HEK293 (cell line): ENCODE data around the gene TSPYL2.

Source experiments
- EGR2 ChIP-seq: fragments of 450-650 bp; formaldehyde crosslinking; IDR thresholded peaks from 2 replicates; pipeline ENCODE4 v1.5.1; 2016; ENCODE audit warnings: low read depth, missing biosample characterization, missing genetic modification characterization
- GFI1B ChIP-seq: fragments of 450-650 bp; formaldehyde crosslinking; IDR thresholded peaks from 2 replicates; pipeline ENCODE4 v1.5.1; 2016; ENCODE audit warnings: missing biosample characterization, missing genetic modification characterization
- GLI2 ChIP-seq: fragments of 450-650 bp; formaldehyde crosslinking; IDR thresholded peaks from 2 replicates; pipeline ENCODE4; 2017; ENCODE audit warnings: missing biosample characterization, missing genetic modification characterization, low read depth, borderline replicate concordance
- GLIS1 ChIP-seq: fragments of 450-650 bp; formaldehyde crosslinking; IDR thresholded peaks from 2 replicates; pipeline ENCODE4 v1.5.1; 2016; ENCODE audit warnings: missing biosample characterization, missing genetic modification characterization
- GLIS2 ChIP-seq: fragments of 450-650 bp; formaldehyde crosslinking; IDR thresholded peaks from 2 replicates; pipeline ENCODE4 v1.5.1; 2016; ENCODE audit warnings: missing biosample characterization, missing genetic modification characterization
- SALL2 ChIP-seq: fragments of 450-650 bp; formaldehyde crosslinking; IDR thresholded peaks from 2 replicates; pipeline ENCODE4 v1.5.0; 2017; ENCODE audit warnings: missing biosample characterization, mild to moderate bottlenecking, missing genetic modification characterization, borderline replicate concordance
- SCRT1 ChIP-seq: fragments of 450-650 bp; formaldehyde crosslinking; IDR thresholded peaks from 2 replicates; pipeline ENCODE4 v1.5.1; 2016; ENCODE audit warnings: missing biosample characterization, missing genetic modification characterization, borderline replicate concordance
- WT1 ChIP-seq: fragments of 450-650 bp; formaldehyde crosslinking; IDR thresholded peaks from 2 replicates; pipeline ENCODE4 v1.5.1; 2016; ENCODE audit warnings: missing biosample characterization, missing genetic modification characterization
- YY1 ChIP-seq: fragments of 450-650 bp; formaldehyde crosslinking; IDR thresholded peaks from 2 replicates; pipeline ENCODE4 v1.5.1; 2018; ENCODE audit warnings: missing biosample characterization, missing genetic modification characterization
- ZNF138 ChIP-seq: fragments of 450-650 bp; formaldehyde crosslinking; IDR thresholded peaks from 2 replicates; pipeline ENCODE4 v1.5.1; 2016; ENCODE audit warnings: missing biosample characterization, missing genetic modification characterization, borderline replicate concordance
- ZNF169 ChIP-seq: fragments of 450-650 bp; formaldehyde crosslinking; IDR thresholded peaks from 2 replicates; pipeline ENCODE4 v1.5.1; 2016; ENCODE audit warnings: missing biosample characterization, missing genetic modification characterization
- ZNF202 ChIP-seq: fragments of 450-650 bp; formaldehyde crosslinking; IDR thresholded peaks from 2 replicates; pipeline ENCODE4 v1.5.1; 2016; ENCODE audit warnings: missing biosample characterization, missing genetic modification characterization, borderline replicate concordance
- ZNF214 ChIP-seq: fragments of 450-650 bp; formaldehyde crosslinking; IDR thresholded peaks from 2 replicates; pipeline ENCODE4 v1.5.1; 2017; ENCODE audit warnings: missing biosample characterization, mild to moderate bottlenecking, missing genetic modification characterization, borderline replicate concordance
- ZNF239 ChIP-seq: fragments of 450-650 bp; formaldehyde crosslinking; IDR thresholded peaks from 2 replicates; pipeline ENCODE4 v1.5.1; 2016; ENCODE audit warnings: missing biosample characterization, missing genetic modification characterization
- ZNF324 ChIP-seq: fragments of 450-650 bp; formaldehyde crosslinking; IDR thresholded peaks from 2 replicates; pipeline ENCODE4 v1.5.1; 2016; ENCODE audit warnings: missing biosample characterization, missing genetic modification characterization
- ZNF335 ChIP-seq: fragments of 450-650 bp; formaldehyde crosslinking; conservative IDR thresholded peaks from 2 replicates; pipeline ENCODE4 v1.5.1; 2016; ENCODE audit warnings: missing biosample characterization, missing genetic modification characterization
- ZNF341 ChIP-seq: fragments of 450-650 bp; formaldehyde crosslinking; IDR thresholded peaks from 2 replicates; pipeline ENCODE4; 2016; ENCODE audit warnings: low read depth, missing biosample characterization, missing genetic modification characterization
- ZNF350 ChIP-seq: fragments of 450-650 bp; formaldehyde crosslinking; IDR thresholded peaks from 2 replicates; pipeline ENCODE4 v1.5.0; 2017; ENCODE audit warnings: missing biosample characterization, mild to moderate bottlenecking, missing genetic modification characterization
- ZNF394 ChIP-seq: fragments of 450-650 bp; formaldehyde crosslinking; IDR thresholded peaks from 2 replicates; pipeline ENCODE4 v1.5.1; 2016; ENCODE audit warnings: missing biosample characterization, missing genetic modification characterization, mild to moderate bottlenecking, moderate library complexity, borderline replicate concordance
- ZNF426 ChIP-seq: fragments of 450-650 bp; formaldehyde crosslinking; IDR thresholded peaks from 2 replicates; pipeline ENCODE4 v1.5.1; 2017; ENCODE audit warnings: missing biosample characterization, missing genetic modification characterization, mild to moderate bottlenecking, inconsistent platforms, moderate library complexity
- ZNF433 ChIP-seq: fragments of 450-650 bp; formaldehyde crosslinking; IDR thresholded peaks from 2 replicates; pipeline ENCODE4 v1.5.1; 2016; ENCODE audit warnings: missing biosample characterization, missing genetic modification characterization, low read depth
- ZNF449 ChIP-seq: fragments of 450-650 bp; formaldehyde crosslinking; IDR thresholded peaks from 2 replicates; pipeline ENCODE4 v1.5.1; 2017; ENCODE audit warnings: missing biosample characterization, mild to moderate bottlenecking, missing genetic modification characterization, moderate library complexity
- ZNF513 ChIP-seq: fragments of 450-650 bp; IDR thresholded peaks from 2 replicates; pipeline ENCODE4 v1.5.1; 2018; ENCODE audit warnings: missing biosample characterization, missing genetic modification characterization
- ZNF548 ChIP-seq: fragments of 450-650 bp; formaldehyde crosslinking; IDR thresholded peaks from 2 replicates; pipeline ENCODE4 v1.5.1; 2016; ENCODE audit warnings: missing biosample characterization, missing genetic modification characterization
- ZNF600 ChIP-seq: fragments of 450-650 bp; formaldehyde crosslinking; IDR thresholded peaks from 2 replicates; pipeline ENCODE4 v1.5.1; 2016; ENCODE audit warnings: missing biosample characterization, missing genetic modification characterization
- ZNF624 ChIP-seq: fragments of 450-650 bp; formaldehyde crosslinking; IDR thresholded peaks from 2 replicates; pipeline ENCODE4 v1.5.1; 2017; ENCODE audit warnings: missing biosample characterization, missing genetic modification characterization
- ZNF664 ChIP-seq: fragments of 450-650 bp; formaldehyde crosslinking; IDR thresholded peaks from 2 replicates; pipeline ENCODE4 v1.5.1; 2016; ENCODE audit warnings: missing biosample characterization, missing genetic modification characterization
- ZNF701 ChIP-seq: fragments of 450-650 bp; formaldehyde crosslinking; IDR thresholded peaks from 2 replicates; pipeline ENCODE4 v1.5.1; 2016; ENCODE audit warnings: missing biosample characterization, missing genetic modification characterization
- ZNF776 ChIP-seq: fragments of 450-650 bp; formaldehyde crosslinking; IDR thresholded peaks from 2 replicates; pipeline ENCODE4 v1.5.0; 2017; ENCODE audit warnings: missing biosample characterization, missing genetic modification characterization, borderline replicate concordance
- ZSCAN30 ChIP-seq: fragments of 450-650 bp; IDR thresholded peaks from 2 replicates; pipeline ENCODE4 v1.5.1; 2018; ENCODE audit warnings: missing biosample characterization, mild to moderate bottlenecking, missing genetic modification characterization, moderate library complexity
- TF ChIP-seq, protein P1 (sequence below): fragments of 450-650 bp; formaldehyde crosslinking; IDR thresholded peaks from 2 replicates; pipeline ENCODE4 v1.5.1; 2016; ENCODE audit warnings: missing biosample characterization, missing genetic modification characterization
- TF ChIP-seq, protein P2 (sequence below): fragments of 450-650 bp; formaldehyde crosslinking; IDR thresholded peaks from 2 replicates; pipeline ENCODE4 v1.5.1; 2017; ENCODE audit warnings: missing biosample characterization, missing genetic modification characterization
- TF ChIP-seq, protein P3 (sequence below): fragments of 450-650 bp; formaldehyde crosslinking; IDR thresholded peaks from 2 replicates; pipeline ENCODE4 v1.5.1; 2017; ENCODE audit warnings: missing biosample characterization, missing genetic modification characterization

Gene TSPYL2

DNA sequence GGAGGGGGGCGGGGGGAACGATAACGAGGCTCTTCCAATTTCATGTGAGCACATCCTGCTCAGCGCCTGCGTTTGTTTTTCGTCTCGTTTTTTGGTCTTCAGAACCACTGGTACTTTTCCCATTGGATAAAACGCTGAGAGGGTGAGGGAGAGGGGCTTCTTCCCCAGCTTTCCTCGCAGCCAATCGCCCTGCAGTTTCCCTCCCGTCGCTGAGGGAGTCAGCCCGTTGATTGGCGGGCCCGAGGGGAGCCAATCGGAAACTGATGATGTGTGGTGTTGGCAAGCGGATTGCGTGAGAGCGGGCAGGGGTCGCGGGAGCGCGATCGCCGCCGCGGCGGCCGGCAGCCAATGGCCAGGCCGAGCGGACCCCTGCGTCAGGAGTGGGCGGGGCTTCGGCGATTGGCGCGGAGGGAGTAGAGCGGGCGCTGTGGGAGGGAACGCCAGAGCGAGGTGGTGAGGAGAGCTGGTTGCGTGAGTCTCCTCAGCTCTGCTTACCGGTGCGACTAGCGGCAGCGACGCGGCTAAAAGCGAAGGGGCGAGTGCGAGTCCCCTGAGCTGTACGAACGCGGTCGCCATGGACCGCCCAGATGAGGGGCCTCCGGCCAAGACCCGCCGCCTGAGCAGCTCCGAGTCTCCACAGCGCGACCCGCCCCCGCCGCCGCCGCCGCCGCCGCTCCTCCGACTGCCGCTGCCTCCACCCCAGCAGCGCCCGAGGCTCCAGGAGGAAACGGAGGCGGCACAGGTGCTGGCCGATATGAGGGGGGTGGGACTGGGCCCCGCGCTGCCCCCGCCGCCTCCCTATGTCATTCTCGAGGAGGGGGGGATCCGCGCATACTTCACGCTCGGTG lies at the start of gene TSPYL2 (continued):
- TF ChIP-seq ZNF600 (tag by site-specific recombination): peak; percentile 82
- no peak for TF ChIP-seq GLI2 (tag by site-specific recombination)
- TF ChIP-seq, protein P1, sequence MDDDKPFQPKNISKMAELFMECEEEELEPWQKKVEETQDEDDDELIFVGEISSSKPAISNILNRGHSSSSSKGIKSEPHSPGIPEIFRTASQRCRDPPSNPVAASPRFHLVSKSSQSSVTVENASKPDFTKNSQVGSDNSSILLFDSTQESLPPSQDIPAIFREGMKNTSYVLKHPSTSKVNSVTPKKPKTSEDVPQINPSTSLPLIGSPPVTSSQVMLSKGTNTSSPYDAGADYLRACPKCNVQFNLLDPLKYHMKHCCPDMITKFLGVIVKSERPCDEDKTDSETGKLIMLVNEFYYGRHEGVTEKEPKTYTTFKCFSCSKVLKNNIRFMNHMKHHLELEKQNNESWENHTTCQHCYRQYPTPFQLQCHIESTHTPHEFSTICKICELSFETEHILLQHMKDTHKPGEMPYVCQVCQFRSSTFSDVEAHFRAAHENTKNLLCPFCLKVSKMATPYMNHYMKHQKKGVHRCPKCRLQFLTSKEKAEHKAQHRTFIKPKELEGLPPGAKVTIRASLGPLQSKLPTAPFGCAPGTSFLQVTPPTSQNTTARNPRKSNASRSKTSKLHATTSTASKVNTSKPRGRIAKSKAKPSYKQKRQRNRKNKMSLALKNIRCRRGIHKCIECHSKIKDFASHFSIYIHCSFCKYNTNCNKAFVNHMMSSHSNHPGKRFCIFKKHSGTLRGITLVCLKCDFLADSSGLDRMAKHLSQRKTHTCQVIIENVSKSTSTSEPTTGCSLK: no peak
- TF ChIP-seq ZNF701 (tag by site-specific recombination): no peak
- no peak for TF ChIP-seq ZNF776
- TF ChIP-seq ZNF433 (tag by site-specific recombination): no peak
- TF ChIP-seq ZNF214 (tag by site-specific recombination): no peak
- TF ChIP-seq EGR2 (tag by site-specific recombination): peak; percentile 79
- peak; percentile 88 for TF ChIP-seq GLIS1 (tag by site-specific recombination)
- TF ChIP-seq GLIS2: peak; percentile 77
- no peak for TF ChIP-seq YY1 (tag by site-specific recombination)
- TF ChIP-seq ZSCAN30 (tag by site-specific recombination): no peak
- TF ChIP-seq ZNF202 (tag by site-specific recombination): no peak
- TF ChIP-seq SCRT1 (tag by site-specific recombination): no peak
- TF ChIP-seq ZNF624 (tag by site-specific recombination): no peak
- no peak for TF ChIP-seq ZNF513 (tag by site-specific recombination)
- no peak; the same call in 1 of the 2 replicates for TF ChIP-seq ZNF335 (tag by site-specific recombination)
- TF ChIP-seq GFI1B (tag by site-specific recombination): no peak
- no peak for TF ChIP-seq ZNF664
- no peak for TF ChIP-seq ZNF426 (tag by site-specific recombination)
- TF ChIP-seq WT1 (tag by site-specific recombination): no peak
- TF ChIP-seq ZNF138 (tag by site-specific recombination): no peak
- TF ChIP-seq, protein P2, sequence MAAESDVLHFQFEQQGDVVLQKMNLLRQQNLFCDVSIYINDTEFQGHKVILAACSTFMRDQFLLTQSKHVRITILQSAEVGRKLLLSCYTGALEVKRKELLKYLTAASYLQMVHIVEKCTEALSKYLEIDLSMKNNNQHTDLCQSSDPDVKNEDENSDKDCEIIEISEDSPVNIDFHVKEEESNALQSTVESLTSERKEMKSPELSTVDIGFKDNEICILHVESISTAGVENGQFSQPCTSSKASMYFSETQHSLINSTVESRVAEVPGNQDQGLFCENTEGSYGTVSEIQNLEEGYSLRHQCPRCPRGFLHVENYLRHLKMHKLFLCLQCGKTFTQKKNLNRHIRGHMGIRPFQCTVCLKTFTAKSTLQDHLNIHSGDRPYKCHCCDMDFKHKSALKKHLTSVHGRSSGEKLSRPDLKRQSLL (tag by site-specific recombination): 0 out of 2 replicates have a peak, but pooled peaks have one; percentile 43
- no peak for TF ChIP-seq ZNF169 (tag by site-specific recombination)
- peak; percentile 88 for TF ChIP-seq ZNF341 (tag by site-specific recombination)
- TF ChIP-seq, protein P3, sequence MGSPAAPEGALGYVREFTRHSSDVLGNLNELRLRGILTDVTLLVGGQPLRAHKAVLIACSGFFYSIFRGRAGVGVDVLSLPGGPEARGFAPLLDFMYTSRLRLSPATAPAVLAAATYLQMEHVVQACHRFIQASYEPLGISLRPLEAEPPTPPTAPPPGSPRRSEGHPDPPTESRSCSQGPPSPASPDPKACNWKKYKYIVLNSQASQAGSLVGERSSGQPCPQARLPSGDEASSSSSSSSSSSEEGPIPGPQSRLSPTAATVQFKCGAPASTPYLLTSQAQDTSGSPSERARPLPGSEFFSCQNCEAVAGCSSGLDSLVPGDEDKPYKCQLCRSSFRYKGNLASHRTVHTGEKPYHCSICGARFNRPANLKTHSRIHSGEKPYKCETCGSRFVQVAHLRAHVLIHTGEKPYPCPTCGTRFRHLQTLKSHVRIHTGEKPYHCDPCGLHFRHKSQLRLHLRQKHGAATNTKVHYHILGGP (tag by site-specific recombination): no peak
- no peak for TF ChIP-seq ZNF548 (tag by site-specific recombination)
- TF ChIP-seq SALL2 (tag by site-specific recombination): no peak
- TF ChIP-seq ZNF239 (tag by site-specific recombination): no peak
- no peak for TF ChIP-seq ZNF350 (tag by site-specific recombination)
- TF ChIP-seq ZNF394 (tag by site-specific recombination): peak; percentile 19; the same call in 1 of the 2 replicates
- TF ChIP-seq ZNF449 (tag by site-specific recombination): no peak
- 0 out of 2 replicates have a peak, but pooled peaks have one; percentile 40 for TF ChIP-seq ZNF324 (tag by site-specific recombination)
